ENCODE data around the gene GNAZ.

Gene GNAZ

GRCh38 chr22:23065495-23066122 is 4.7 kb upstream of the GNAZ start:
- no peak for DNase-seq

DNA sequence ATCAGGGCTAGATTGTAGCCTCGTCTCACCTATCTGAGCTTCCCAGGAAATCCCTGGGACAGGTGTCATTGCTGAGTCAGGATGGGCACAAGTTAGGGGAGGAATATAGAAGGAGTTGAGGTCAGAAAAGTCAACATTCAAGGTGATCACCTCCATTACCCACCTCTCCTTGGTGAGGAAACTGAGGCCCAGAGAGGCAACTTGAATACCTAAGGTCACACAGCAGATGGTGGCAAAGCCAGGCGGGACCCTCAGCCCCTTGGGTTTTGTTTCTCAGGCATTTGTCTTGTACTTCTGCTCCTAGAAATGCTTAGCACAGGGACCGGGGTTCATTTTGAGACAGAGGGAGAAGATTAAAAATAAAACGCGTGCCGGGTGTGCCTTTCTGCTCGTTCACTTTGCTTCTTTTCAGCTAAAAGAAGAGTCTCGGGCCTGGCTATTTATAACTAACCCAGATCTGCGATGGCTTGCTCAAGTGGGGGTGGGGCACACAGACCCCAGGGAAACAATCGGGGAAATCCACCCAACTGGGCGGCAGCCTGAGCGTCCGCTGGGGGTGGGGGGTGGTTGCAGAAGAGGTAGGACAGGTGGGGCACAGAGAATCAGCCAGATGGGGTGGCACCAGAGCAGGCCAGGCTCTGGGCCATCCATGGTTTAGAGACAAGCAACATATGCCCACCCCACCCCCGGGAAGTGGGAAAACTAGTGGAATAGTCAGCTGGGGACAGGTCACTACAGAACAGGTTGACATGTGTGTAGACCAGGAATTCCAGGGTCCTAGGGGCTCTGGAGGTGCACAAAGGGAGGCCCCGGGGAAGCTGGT is 3.9 kb upstream of the GNAZ start:
- DNase-seq = no peak

DNA sequence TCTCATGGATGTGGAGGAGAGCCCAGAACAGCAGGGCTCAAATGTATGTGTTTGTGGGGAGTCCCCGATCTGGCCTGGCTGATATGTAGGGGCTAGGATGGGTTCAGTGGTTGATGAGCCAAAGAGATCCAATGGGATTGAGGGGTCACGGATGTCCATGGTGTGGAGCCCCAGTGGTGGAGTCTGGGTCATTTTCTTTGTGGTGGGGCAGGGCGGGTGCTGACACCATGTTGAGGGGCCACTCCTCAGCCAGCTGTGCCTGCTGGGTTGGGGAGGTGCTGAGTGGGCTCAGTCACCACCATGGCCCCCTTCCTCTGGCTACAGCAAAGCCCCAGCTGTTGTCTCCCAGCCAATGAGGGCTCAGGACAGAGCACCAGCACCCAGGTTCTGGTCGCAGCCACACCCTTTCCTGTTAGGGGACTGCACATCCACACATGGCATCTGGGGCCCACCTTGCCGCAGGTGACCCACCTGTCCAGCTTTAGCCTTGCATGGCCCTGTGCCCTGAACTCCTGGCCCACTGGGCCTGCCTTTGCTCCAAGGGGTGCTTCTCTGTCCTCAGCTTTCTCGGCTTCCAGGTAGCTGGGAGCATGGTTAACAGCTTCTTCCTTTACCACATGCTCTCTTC is 3.2 kb upstream of the GNAZ start:
- DNase-seq = no peak

GRCh38 chr22:23067691-23068090 is 2.6 kb upstream of the GNAZ start:
- DNase-seq = no peak

GRCh38 chr22:23068096-23068831 is 2.1 kb upstream of the GNAZ start:
- DNase-seq = no peak

GRCh38 chr22:23068832-23069385 is 1.4 kb upstream of the GNAZ start:
- no peak for DNase-seq

GRCh38 chr22:23069502-23070357 is 589 bp upstream of the GNAZ start:
- peak; percentile 73 for DNase-seq

DNA sequence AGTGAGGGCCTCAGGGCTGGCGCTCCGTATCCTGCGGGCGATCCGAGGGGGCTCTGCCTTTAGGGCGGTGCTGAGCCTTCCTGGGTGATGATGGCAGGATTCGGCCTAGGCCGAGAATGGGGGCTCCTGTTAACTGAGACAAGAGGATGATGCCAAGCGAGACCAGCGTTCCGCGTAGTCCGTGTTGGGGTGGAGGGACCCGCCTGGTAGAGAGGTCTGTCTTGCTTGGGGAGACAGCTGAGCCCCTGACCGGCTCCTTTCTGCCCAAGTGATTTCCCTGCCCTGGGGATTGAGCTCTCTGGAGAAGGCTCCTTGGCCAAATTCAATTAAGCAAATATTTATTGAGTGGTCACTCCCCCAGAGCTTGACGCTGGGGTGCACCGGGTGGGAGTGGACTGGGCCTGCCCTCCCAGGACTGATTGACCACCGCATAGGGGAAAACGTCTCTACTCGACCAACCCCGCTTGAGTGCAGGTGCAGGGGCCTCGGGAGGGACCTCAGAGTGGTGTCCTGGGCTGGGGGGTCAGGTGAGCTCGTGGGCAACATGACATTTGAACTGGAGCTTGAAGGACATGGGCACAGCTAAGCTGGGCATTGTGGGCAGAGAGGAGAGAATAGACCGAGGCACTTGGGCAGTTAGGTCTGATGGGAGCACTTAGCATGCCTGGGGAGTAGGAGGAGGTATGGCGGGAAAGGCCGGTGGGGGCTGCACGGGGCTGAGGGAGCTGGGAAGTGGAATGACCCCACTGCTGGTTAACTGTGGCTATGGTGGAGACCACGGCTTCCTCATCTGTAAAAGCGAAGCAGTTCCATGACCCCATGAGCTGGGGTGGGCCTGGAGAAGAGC is 1.1 kb downstream of the GNAZ start:
- DNase-seq = no peak

- DNase-seq = no peak
Observed at GRCh38 chr22:23072077-23072910, 2.0 kb downstream of the GNAZ start.

- DNase-seq = no peak
Observed at GRCh38 chr22:23072911-23073491, 2.7 kb downstream of the GNAZ start.

GRCh38 chr22:23073526-23074229 is 3.4 kb downstream of the GNAZ start:
- DNase-seq = no peak

DNA sequence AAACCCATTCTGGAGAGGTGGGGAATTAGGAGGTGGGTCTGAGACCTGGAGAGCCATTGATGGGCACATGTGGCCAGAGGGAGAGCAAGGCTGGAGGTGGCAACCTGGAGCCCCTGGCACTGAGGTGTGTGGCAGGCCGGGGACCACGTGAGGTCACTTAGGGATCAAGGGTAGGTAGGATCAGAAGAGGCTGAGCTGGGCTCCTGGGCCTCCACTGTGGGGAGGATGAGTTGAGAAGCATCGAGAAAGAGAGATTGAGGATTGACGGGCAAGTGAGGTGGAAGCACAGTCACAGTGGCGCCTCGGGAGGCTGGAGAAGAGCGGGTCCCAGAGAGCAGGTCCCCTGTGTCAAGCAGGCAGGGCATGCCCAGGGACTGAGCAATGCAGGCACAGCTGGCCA is 4.1 kb downstream of the GNAZ start:
- DNase-seq = no peak

DNA sequence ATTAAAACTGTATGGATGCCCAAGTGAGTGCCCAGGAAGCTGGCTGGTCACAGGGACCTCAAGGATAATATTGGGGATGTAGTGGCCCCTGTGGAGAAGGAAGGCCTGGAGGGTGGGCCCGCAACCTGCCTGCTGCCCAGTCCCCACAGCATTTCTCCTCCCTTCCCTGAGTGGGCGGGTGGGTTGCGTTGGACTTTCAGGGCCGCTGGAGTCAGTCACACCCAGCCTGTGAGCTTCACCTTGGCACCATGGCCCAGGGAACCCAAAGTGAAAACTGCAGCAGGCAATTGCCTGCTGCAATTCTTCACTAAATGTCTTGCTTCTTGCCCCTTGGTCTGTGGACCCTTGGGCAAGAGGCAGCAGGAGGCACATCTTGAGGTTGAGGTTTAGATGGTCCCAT is 4.7 kb downstream of the GNAZ start:
- no peak for DNase-seq

DNA sequence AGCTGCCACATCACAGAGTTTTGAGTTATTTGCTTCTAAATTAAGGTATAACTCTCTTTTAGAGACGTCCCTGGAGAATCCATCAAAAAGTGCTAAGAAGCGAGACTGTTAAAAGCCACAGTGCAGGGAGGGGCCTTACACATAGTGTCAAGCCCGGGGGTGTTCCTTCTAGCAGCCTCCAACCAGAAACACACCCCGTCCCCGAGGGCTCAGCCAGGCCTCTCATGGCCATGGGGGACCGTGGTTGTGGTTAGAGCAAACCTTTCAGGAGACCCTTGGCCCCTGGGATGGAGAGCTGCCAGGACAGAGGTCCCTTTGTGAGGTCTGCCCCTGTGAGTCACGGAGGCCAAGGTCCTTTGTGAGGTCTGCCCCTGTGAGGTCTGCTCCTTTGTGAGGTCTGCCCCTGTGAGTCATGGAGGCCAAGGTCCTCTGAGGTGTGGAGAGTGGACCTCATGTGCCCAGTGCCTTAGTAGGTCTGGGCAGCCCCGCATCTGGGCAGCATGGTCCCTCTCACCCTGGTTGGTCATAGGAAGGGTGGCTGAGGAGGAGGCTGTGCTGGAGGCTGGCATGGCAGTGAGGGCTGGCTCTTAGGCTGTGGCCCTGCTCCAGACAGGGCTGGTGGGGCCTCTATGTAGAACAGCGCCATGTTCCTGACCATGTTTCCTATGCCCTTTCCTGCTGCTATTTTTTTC is 5.4 kb downstream of the GNAZ start:
- DNase-seq = no peak

DNA sequence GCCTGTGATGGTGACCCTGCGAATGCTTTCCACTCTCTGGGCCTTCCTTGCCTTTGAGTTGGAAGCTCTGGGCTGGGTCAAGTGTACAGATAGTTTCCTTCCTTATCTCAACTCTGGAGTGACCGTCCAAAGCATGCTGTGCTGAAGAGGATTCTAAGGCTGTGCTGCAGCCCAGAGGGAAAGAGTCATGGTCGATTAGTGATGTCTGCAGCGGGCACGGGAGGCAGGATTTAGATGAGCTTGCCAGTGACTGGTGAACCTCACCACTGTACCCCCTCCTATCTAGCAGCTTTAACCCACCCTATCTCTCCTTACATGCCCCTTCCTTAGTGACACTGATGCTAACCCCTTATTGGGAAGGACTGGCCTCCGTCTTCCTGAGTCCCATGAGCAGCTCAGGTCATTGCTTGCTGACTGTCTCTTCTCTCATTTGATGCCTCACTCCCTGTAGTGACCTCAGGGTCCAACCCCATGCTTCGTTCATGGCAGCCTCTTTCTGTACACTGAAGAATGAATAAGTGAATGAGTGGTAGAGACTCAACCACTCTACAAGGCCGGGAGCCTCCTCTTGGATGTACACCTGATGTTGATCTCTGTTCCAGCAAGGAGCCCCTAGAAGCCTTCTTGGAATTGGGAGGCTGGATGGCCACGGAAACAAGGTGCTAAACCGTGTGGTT is 6.7 kb downstream of the GNAZ start:
- no peak for DNase-seq

- DNase-seq = no peak
Observed at GRCh38 chr22:23077627-23078461, 7.5 kb downstream of the GNAZ start.

DNA sequence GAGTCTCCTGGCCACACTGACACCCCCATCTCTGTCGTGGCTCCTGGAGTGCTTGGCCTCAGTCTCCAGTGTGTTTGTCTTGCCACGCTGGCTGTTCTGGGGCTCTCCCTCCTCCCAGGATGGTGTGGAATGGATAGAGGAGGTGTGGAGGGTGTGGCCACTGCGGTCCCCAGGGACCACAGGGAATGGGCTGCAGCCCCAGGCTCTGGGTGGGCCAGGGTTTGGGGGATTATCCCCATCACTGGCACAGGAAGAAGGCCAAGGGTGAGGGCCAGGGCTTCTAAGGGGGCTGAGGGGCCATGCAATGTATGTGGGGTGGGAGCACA is 8.1 kb downstream of the GNAZ start:
- no peak for DNase-seq
